ENCODE measurements around the gene TNIK. TPM values are rescaled to one million over a fixed set of nuclear protein-coding genes. Genes with fewer than 3 reads are reported as not detected.
A peak's percentile ranks its signal among the peaks of the same experiment; 100 is the strongest.

Gene TNIK
- total and polyA plus RNA-seq, 12 donors: 9.3 to 51.9 (median 35.1) TPM

DNA sequence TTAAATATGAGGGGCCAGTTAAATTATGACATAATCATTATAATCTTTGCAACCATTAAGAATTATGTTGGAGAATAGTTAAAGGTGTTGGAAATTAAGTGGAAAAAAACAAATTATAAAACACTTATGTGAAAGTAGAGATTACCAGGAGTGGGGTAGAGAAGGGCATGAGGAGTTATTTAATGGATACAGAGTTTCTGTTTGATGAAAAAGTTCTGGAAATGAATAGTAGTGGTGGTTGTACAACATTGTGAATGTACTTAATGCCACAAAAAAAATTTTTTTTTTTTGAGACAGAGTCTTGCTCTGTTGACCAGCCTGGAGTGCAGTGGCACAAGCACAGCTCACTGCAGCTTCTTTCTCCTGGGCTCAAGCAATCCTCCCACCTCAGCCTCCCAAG, 25.1 kb upstream of the TNIK start:
- no peaks in the 10 kb centered on the region for H3K27me3 ChIP-seq
- DNase-seq: no peak
- no peaks in the 10 kb centered on the region for H3K4me1 ChIP-seq
- no peak overlapping the region for H3K27ac ChIP-seq
- H3K36me3 ChIP-seq: no peaks in the 10 kb centered on the region
- no peak overlapping the region for H3K4me3 ChIP-seq
- H3K9me3 ChIP-seq: peaks cover 0 to 4% (median 0%) of the 10 kb centered on the region in 11 donors
- TF ChIP-seq, protein P1, sequence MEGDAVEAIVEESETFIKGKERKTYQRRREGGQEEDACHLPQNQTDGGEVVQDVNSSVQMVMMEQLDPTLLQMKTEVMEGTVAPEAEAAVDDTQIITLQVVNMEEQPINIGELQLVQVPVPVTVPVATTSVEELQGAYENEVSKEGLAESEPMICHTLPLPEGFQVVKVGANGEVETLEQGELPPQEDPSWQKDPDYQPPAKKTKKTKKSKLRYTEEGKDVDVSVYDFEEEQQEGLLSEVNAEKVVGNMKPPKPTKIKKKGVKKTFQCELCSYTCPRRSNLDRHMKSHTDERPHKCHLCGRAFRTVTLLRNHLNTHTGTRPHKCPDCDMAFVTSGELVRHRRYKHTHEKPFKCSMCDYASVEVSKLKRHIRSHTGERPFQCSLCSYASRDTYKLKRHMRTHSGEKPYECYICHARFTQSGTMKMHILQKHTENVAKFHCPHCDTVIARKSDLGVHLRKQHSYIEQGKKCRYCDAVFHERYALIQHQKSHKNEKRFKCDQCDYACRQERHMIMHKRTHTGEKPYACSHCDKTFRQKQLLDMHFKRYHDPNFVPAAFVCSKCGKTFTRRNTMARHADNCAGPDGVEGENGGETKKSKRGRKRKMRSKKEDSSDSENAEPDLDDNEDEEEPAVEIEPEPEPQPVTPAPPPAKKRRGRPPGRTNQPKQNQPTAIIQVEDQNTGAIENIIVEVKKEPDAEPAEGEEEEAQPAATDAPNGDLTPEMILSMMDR (IDR thresholded peaks at IDR 0.05): no peak
- ATAC-seq: no peak
- intact Hi-C loops (cut with DNase I): no loop called here

DNA sequence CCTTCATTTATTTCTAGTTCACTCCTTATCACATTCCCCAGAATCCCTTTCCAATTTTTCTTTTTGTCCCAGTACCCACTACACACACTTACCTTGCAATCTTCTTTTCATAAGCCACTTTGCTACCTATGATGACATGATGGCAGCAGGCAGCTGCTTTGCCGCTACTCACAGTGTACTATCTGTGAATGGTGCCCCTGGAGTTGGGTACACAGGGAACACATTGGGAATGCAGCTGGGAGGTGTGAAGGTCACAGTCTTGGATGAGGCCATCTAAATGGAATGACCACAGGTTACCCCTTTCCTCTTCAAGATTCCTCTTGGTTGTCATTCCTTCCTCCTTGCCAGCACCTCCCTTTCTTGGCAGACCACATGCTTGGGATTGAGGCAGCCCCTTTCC, 20.8 kb upstream of the TNIK start:
- Histone ChIP-seq H3K27ac (no peak overlapping the region), H3K4me3 (no peak overlapping the region), H3K9me3 (peaks cover 0 to 4% (median 0%) of the 10 kb centered on the region in 11 donors), H3K27me3 (no peaks in the 10 kb centered on the region), H3K36me3 (no peaks in the 10 kb centered on the region), H3K4me1 (no peaks in the 10 kb centered on the region)
- TF ChIP-seq, protein P1 (IDR thresholded peaks at IDR 0.05): no peak
- no peak for DNase-seq
- WGBS, 2 donors: 75 to 79% methylated on average over 1 of the region's 1 CpG
- intact Hi-C loops (cut with DNase I): no loop called here
- ATAC-seq: peak in 2 of 8 donors; percentile 29 to 70

DNA sequence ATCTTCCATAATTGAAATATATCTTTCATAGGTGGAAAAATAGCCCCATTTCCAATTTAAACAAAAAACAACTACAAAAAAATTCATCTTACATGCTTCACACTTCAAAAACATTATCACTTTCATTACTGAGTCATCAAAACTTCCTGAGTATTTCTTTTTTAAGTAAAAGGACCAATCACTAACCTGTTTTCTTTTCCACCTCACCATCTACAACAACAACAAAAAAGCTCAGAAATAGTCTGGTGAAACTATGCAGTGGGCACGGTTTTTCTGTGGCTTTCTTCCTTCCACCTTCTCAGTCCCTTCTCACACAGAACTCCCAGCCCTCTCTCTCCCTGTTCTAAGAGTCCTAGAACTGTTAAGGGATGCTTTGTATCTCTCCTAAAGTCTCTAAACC, 20.3 kb upstream of the TNIK start:
- Histone ChIP-seq H3K4me3 (no peak overlapping the region), H3K27ac (no peak overlapping the region), H3K27me3 (no peaks in the 10 kb centered on the region), H3K4me1 (no peaks in the 10 kb centered on the region), H3K36me3 (no peaks in the 10 kb centered on the region), H3K9me3 (peaks cover 0 to 4% (median 0%) of the 10 kb centered on the region in 11 donors)
- no peak for DNase-seq
- TF ChIP-seq, protein P1 (IDR thresholded peaks at IDR 0.05): no peak
- ATAC-seq: no peak
- 46 to 56% methylated on average over 1 of the region's 1 CpG for WGBS, 2 donors
- intact Hi-C loops (cut with DNase I): no loop called here

DNA sequence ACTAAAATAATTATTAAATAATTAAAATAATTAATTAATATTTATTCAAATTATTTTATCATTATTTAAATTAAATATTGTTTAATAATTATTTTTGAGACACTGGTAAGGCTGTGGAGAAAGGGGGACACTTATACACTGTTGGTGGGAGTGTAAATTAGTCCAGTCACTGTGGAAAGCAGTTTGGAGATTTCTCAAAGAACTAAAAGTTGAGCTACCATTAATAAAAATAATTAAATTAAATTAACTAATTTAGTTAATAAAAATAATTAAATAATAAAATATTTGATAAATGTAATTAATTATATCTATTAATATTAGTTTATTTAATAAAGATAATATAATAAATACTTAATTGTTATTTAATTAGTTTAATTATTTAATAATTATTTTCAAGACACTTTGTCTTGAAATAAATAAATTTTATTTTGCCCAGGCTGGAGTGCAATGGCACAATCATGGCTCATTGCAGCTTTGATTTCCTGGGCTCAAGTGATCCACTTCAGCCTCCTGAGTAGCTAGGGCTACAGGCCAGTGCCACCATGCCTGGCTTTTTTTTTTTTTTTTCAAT, 16.4 kb upstream of the TNIK start:
- no peak overlapping the region for H3K27ac ChIP-seq
- intact Hi-C loops (cut with DNase I): no loop called here
- DNase-seq: no peak
- no peak overlapping the region for H3K4me3 ChIP-seq
- no peak for ATAC-seq
- H3K27me3 ChIP-seq: no peaks in the 10 kb centered on the region
- peaks cover 0 to 4% (median 0%) of the 10 kb centered on the region in 11 donors for H3K9me3 ChIP-seq
- H3K36me3 ChIP-seq: no peaks in the 10 kb centered on the region
- TF ChIP-seq, protein P1 (IDR thresholded peaks at IDR 0.05): no peak
- H3K4me1 ChIP-seq: no peaks in the 10 kb centered on the region
